GM21360 (cell line): ENCODE data around the gene TMEM126B.

ENCODE experiments used
- ATAC-seq: cut with Tn5 transposase; IDR thresholded peaks from one replicate; pipeline ENCODE4 v1.9.1; 2021; ENCODE audit warnings: mild to moderate bottlenecking, moderate library complexity; ENCODE audit not compliant: unreplicated experiment

TMEM126B gene

GRCh38 chr11:85680897-85681296, 52.5 kb downstream of the TMEM126B start:
- no peak for ATAC-seq

GRCh38 chr11:85682330-85683305, 54.2 kb downstream of the TMEM126B start:
- ATAC-seq: peak; percentile 79

DNA sequence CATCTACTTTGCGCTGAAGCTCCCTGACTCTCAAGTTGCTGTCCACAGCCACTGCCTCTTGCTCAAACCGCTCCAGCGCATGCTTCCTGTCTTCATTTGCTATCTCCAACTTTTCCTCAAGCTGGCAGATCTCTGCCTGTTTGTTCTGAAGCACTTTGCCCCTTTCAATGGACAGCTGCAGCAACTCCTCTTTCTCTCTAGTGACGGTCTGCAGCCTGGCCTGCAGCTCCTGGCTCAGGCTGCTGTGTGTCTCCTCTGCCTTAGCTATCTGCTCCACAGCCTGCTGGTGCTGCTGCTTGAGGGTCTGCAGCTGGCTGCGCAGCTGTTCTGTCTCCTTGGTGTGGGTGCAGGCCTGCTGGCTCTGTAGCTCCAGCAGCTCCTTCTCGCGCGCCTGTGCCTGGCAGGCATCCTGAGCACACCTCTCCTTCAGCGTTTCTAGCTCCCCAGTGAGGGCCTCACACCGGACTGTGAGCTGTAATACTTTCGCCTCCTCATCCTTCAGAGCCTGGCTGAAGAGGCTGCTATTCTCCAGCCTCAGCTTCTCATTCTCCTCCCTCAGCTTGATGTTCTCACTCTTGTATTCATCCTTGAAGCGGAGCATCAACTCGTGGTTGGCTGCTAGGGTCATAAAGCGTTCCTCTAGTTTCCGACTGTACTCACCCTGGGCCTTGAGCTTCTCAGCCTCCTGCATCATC, 56.9 kb downstream of the TMEM126B start:
- ATAC-seq: no peak

GRCh38 chr11:85685820-85686459, 57.5 kb downstream of the TMEM126B start, which contains the start of gene CCDC89:
Gene CCDC89 (minus strand): TSS chr11:85686195. CDS start chr11:85686130, 65 bp downstream.
- no peak for ATAC-seq
